Activated gamma-delta T cell treated with anti-CD3 and anti-CD28 coated beads, Interleukin-2, amount 50 U/mL, for 16 hours (primary cell): ENCODE results near the gene PRLR.

Source experiments
- DNase-seq: peaks from one replicate; pipeline ENCODE4 v3.0.0-alpha.2; 2020; ENCODE audit warnings: low read depth

The PRLR gene

DNA sequence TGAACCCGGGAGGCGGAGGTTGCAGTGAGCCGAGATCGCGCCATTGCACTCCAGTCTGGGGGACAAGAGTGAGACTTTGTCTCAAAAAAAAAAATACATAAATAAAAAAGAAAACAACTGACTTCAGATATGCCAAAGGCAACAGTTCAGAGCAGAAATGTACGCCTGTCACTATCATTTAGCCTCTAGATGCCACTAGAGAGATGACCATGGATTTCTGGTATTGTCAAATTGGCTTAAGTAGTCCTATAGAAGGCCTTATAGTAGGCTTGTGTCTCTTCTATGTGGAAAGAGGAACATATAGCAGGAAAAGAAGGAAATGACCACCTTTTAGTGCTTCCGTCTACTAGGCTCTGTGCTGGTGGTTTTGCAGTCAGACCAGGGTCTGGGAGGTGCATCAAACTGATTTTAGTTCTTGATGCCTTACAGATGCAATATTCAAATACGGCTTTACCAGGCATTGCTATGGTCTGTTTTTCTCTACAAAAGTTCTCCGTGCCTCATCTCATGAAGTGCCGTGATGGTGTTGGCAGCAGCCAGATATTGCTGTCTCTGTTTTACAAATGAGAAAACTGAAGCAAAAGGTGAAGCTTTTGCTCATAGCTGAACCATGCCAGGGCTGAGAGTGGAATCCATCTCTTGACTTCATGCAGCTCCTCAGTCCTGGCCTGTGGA is 199.7 kb downstream of the PRLR start:
- no peak for DNase-seq

DNA sequence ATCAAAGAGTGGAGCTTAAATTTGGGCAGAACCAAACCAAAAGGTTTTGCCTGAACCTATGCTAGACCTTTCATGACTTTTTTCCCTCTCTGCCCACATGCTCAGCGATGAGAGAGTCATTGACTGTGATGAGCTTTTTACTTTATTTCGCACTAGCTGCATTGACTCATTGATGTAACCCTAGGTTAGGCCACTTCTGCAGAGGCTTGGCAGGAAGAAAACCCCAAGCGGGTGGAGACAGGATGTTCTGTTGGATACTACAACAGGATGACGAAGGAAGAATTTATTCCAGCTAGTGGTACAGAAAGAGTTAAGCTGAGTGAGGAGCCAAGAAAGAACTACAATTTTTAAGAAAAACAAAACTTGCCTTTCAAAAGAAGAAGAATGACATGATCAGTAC is 201.0 kb downstream of the PRLR start:
- DNase-seq, result no peak

DNA sequence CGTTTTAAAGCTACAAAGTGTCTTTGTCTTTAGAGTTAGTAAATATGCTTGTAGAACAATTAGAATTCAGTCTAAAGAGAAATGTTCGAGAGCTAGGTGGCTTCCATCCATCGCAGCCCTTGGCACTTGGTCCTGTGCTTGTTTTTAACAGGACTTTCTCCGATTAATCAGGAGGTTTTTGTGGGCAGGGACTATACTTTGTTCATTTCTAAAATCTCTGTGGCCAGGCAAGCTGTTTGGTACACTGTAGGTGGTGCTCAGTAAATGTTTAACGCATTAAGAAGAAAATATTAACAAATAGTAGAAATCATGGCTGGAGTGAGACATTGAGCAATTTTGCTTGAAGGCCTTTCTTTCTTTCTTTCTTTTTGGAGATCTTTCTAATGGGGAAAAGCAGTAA is 203.3 kb downstream of the PRLR start:
- DNase-seq, result no peak

DNA sequence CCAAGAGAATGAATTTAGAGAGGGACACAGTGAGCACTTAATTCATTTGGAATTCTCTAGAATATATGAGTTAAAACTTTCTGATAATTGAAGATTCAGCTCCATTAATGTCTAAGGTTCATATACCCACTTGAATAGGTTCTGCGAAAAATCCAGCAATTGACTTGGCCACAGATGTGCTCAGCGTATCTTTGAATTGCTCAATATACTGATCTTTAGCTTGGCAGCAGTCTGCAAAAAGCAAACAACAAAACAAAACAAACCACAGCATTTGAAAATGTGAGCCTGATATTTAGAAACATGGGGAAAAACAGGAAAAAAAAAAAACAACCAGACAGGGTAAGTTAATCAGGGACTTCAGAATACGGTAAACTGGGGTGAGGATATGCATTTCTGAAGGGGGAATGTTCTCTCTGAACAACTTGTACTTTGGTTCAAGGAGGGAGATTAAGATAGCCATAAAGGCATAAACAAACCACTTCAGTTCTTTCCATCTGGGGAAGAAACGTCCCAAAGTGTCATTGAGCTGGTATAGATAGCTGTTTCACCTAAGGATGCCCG is 203.9 kb downstream of the PRLR start:
- DNase-seq, result no peak

DNA sequence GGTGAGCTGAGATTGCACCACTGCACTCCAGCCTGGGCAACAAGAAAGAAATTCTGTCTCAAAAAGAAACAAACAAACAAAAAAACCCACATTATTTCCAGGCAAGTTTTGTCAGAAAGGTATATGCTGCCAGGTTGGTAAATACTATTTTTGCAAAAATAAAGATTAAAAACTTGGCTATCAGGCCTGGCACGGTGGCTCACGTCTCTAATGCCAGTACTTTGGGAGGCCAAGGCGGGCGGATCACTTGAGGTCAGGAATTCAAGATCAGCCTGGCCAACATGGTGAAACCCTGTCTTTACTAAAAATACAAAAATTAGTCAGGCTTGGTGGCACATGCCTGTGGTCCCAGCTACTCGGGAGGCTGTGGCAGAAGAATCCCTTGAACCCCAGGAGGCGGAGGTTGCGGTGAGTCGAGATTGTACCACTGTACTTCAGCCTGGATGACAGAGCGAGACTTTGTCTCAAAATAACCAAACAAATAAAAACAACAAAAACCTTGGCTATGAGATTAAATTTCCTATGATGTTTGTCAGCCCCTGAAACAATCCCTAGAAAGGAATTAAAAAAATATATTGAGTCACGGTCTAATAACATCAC is 205.3 kb downstream of the PRLR start:
- DNase-seq, result no peak

DNA sequence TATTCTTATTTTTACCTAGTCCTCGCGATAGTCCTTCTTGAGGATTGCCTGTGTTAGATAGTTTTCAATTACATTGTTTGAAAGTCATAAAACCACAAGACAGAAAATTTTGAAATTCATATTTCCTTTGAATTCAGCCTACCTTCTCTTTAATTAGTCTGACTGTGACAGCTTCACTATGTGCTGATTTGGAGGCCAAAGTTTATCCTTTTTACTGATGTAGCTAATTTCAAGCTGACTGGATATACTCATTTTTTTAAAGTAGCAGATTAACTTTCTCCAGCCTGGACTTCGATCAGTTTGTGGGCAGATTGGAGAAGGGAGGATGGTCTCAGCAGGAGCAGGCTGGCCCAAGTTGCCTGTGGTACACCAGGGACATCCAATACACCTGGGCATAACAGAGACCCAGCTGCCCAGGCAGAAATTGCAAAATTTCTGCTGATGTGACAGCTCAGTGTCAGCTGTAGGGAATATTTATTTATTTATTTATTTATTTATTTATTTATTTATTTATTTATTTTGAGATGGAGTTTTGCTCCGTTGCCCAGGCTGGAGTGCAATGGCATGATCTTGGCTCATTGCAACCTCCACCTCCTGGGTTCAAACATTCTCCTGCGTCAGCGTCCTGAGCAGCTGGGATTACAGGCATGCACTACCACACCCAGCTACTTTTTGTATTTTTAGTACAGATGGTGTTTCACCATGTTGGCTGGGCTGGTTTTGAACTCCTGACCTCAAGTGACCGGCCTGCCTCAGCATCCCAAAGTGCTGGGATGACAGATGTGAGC is 206.7 kb downstream of the PRLR start:
- DNase-seq, result no peak

DNA sequence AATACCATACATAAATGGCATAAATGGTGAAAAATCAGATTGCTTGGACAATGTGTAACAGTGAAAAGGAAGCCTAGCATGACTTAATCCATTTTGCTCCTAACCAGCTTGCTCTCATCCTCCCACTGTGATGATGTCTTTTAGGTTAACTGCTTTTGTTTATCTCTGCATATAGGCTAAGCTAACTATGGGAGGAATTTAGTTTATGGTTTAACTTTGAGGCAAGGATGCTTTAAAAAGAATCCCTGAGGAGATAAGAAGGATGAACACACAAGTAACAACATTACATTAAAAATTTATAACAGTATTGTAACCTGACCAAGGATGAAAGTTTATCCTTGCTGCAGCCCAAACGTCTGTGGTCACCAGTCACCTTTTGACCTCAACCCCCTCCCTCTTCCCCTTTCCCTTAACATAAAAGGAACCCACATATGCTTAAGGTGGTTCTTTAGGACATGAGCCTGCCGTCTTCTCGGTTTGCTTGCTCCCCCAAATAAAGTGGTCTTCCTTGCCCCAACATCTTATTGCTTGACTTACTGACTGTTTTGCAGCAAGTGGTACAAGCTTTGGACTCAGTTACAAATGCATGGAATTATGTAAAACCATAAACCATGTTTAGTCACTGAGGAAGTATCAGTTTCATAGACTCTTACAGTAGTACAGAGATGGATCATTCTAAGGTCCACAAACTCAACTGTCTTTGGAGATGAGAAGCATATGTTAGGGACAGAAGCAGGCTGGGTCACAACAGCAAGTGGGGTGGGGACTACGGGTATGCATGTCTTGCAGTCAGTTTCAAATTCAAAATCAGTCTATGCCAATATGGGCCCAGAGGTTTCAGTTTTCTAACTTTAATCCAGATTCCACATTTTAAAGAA is 213.9 kb downstream of the PRLR start:
- no peak for DNase-seq

DNA sequence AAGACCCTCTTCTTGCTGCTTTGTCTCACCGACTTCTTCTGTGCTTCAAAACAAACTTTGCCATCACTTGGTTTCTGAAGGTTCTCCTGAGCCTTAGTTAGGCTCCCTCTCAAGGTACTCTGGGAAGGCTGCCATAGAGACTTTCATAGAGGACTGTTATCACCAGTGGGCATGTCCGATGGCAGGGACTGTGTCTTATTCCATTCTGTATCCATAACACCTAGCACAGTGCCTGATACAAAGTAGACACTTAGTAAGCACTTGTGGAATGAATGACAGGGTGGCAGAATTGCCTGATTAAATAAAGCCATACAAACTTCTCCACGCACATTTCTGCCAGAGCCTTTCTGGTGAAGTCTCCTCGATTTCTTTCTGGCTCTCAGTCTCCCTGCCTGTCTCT is 215.2 kb downstream of the PRLR start:
- DNase-seq, result no peak

DNA sequence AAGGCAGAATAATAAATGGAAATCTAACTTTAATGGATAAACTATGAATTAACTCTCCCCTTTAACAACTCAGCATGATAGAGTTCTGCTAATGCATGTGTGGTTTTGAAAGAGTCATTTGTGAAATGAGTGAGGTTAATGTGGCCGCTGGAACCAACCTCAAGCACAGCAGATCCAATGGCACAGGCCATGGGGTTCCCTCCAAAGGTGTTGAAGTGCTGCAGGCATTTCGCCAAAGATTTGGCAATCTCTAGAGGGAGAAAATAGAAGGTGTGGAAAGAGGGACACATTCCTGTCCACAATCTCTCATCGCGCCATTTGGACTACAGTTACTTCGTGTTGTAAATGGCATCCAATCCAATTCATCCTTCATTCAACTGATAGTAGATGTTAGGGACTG is 217.5 kb downstream of the PRLR start:
- DNase-seq, result no peak

DNA sequence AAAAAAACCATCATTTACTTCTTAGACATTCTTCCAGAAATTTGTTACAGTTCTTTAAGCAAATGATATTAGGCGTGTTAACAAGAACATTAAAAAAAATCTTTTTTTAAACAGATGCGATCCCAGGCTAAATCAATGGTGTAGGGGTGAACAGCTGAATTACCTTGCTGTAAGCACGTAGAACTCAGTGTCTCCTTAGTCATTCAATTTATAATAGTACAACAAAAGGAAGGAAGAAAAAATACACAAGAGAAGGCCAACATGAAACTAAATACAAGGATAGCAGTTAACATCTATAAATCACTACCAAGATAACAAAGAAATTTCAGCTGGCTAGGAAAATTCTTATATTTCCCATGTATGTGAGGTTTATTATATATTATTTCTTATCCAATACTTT is 217.9 kb downstream of the PRLR start:
- DNase-seq, result no peak

DNA sequence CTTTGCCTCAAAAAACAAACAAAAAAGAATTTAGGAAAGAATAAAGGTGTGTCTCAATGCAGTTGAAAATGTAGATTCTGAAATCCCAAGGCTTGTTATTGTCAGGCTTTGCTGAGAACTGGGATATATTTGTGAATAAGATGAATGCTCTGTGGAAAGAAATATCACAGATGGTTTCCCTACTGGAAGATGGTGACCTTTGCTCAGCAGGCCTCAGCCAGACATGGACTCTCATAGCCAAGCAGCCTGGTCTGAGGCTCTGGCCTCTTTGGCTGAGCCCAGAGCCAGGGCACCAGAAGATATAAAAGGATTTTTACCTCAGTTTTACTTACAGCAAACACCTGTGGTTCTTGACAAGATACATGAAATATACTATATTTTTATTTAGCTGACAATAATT is 219.6 kb downstream of the PRLR start:
- DNase-seq, result no peak

DNA sequence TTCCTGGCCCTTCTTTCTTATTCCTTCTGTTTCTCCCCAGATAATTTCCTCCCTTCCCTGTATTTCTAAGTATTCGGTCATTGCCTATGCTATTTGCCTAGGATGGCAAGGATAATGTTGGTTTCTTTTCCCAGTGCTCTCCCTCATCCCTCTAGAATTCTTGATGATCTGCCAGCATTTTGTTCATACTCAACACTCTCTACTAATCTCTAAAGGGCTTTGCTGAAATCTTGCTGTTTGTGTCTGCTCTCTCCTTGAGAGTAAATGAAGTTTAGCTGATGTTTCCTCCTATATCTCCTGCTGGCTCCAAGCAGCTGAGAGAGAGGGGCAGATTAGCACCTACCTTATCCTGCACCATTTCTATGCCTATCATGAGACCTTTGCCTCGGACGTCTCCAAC is 220.6 kb downstream of the PRLR start:
- no peak for DNase-seq

DNA sequence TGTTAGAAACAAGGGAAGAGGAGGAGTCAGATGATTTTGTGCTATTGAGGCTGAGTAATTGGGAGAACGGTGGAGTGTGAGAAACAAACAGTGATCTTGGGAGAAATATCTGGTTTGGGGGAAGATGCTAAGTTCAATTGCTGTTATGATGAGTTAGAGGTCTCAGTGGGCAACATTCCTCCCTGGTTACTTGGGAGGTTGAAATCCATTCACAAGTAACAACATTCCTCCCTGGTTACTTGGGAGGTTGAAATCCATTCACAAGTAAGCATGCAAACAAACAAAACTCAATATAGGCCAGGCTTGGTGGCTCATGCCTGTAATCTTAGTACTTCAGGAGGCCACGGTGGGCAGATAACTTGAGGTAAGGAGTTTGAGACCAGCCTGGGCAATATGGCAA is 221.3 kb downstream of the PRLR start:
- DNase-seq, result no peak

DNA sequence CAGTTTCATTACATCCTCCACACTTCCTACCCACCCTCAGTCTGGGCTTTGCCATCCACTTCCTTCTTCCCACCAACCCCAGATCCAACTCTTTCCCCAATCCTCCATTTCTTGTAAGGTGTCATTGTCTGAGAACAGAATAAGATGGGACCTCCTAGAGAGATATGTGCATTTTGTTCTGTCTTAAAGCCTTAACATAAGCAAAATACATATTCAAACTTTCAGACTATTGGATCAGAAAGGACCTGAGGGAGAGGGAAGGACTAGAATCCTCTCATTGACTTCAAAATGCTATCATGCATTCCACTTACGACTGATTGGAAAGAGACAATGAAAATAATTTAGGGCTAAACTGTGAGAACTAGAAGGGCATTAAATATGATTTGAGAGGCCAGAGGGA is 225.5 kb downstream of the PRLR start:
- DNase-seq, result no peak

DNA sequence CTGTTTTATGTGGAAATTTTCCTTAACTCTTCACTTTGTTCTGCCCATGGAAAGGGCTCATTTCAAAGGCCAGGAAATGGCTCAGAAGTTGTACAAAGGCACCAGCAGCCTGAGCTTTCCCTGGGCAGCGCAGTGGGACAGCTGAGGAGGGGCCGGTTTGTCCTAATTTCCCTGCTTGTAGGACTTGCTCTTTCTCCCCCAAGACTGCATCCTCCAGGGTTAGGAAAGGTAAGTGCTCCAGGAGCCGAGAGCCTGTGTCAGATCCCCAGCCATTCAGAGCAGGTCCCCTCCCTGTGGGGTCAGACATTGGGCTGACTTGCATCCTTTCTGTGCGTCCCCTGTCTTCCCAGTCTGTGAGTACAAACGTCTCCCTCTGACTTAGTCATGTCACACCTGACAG is 226.1 kb downstream of the PRLR start:
- DNase-seq, result no peak

DNA sequence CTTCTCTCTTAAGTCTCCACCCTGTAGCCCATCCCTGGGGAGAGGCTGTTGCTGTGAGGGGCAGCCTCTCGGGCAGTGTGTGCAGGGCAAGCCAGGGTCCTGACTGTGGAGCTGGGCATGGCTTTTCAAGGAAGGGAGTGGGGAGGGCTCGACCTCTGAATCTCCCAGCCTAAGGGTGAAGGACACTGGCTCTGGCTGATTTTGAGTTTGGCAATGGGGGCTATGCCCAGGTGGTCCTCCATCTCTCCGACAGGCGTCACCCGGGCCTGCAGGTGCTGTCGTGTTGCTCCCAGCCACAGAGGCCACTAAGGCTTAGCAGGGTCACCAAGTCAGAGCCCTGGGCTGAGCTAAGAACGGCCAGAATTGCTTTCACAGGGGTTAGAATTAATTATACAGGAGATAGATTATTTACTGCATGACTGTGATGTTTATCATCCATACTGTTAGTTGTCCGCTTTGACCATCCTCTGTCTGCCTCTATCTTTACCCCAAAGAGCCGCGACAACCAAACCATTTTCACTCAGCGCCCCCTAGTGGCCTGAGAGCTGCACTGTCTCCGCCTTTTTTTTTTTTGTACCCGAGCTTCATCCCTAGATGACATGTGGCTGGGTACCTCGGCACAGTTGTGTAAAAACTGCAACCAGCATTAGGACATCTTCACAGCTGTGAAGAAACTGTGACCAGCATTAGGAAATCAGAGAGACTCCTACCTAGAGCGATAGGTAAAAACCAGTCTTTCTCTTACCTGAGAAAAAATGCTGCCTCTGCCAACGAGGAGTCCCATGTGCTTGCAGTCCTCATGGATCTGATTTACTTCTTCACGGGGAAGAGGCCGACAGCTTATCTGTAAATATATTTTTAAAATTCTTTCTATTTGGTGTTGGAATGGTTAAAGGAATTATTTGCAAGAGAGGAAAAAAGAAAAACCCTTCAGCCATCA is 227.0 kb downstream of the PRLR start:
- DNase-seq, result peak; percentile 18

DNA sequence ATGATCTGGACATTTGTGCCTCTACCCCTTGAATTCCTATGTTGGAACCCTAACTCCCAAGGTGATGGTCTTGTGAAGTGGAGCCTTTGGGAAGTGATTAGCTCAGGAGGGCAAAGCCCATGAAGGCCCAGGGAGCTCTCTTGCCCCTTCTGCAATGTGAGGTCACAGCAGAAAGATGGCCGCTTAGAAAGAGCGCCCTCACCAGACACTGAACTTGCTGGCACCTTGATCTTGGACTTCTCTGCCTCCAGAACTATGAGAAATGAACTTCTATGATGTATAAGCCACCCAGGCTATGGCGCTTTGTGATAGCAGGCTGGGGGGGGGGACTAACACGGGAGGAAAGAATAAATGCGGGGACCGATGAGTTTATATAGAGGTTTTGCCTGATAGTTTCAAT is 227.8 kb downstream of the PRLR start:
- no peak for DNase-seq

DNA sequence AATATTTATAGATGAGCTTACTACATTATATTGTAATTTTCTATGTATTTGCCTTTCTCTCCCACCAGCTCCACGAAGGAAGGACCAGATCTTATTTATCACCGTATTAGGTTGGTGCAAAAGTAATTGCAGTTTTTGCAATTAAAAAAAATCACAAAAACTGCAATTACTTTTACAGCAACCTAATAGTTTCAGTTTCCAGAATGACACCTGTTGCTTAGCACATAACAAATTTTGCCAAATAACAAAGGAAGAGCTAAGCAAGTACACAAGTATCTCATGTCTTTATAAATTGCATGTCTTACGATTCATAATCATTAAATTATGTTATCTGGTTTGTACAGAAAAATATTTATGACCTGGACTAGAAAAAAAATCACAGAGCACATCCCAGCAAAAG is 228.4 kb downstream of the PRLR start:
- no peak for DNase-seq
